HG03460 (cell line): ENCODE results near the gene GCN1.
A peak's percentile ranks its signal among the peaks of the same experiment; 100 is the strongest.

ENCODE experiments used
- ATAC-seq: cut with Tn5 transposase; IDR thresholded peaks from one replicate; pipeline ENCODE4 v1.9.1; 2021; ENCODE audit not compliant: unreplicated experiment

Gene GCN1

DNA sequence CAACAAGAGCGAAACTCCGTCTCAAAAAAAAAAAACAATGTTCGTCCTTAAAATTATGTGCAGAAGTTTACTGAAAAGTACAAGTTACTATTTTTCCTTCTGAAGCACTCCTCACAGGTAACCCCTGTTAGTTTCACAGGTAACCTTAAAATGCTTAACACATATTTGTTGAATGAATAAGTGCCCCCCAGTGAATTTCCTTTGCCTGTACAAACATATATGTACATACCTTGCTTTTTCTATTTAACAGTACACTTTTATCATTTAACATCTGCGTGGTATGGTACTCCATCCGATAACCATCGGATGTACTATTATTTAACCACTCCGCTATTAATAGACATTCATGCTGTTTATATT lies 76.6 kb downstream of the GCN1 start:
- ATAC-seq: no peak

DNA sequence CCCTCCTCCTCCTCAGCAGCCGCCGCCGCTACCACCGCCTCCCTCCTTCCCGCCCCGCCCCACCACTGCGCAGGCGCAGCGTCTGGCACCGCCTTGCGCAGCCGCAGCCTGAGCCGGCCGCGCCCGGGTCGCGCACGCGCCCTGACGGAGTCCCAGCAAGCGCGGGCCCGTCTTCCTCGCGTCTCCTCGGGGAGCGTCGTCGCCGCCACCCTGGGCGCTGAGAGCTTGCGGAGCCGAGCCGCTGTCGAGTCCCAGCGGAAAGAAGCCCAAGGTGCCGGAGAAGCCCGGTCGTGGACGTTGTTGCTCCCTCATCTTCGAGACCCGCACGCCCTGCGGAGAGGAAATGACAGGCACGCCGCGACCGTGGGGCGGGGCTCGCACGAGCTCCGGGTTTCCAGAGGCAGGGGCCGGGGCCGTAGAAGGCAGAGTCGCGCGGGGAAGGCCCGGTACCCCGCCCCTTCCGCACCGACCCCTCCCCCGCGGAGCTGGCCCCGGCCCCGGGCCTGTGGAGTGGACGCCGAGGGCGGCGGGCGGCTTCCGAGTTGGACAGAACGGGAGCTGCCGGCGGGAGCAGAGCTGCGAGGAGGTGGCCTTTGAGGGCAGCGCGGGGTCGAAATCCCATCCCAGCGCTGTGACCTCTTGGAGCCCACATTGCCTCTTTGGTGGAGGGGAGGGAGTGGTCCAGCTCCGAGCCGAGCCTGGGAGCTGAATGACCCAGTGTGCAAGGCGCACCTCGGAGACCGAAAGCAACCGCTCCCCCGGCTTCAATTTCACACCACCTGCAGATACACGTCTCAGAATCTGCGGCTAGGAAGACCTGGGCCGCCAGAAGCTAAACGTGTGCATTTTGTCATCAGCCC lies 77.5 kb downstream of the GCN1 start:
- ATAC-seq: peak; percentile 36

DNA sequence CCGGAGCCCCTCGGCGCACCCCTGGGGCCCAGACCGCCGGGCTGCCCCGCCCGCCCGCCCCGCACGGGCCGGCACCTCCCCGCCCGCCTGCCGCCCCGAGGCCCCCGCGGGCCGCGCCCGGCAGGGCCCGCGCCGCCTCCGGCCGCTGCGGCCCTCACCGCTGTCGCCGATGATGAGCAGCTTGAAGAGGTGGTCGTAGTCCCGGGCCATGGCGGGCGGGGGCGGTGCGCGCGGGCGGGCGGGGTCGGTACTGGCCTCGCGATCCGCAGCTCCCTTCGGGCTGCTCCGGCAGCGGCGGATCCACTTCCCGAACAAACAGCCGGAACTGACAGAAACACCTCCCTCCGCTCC lies 78.1 kb downstream of the GCN1 start, which contains the start of gene RAB35:
Gene RAB35, minus strand, starts transcription at position 313 of the 351 bp plus-strand sequence. Its CDS starts 103 bp downstream, at position 210.
- no peak for ATAC-seq

DNA sequence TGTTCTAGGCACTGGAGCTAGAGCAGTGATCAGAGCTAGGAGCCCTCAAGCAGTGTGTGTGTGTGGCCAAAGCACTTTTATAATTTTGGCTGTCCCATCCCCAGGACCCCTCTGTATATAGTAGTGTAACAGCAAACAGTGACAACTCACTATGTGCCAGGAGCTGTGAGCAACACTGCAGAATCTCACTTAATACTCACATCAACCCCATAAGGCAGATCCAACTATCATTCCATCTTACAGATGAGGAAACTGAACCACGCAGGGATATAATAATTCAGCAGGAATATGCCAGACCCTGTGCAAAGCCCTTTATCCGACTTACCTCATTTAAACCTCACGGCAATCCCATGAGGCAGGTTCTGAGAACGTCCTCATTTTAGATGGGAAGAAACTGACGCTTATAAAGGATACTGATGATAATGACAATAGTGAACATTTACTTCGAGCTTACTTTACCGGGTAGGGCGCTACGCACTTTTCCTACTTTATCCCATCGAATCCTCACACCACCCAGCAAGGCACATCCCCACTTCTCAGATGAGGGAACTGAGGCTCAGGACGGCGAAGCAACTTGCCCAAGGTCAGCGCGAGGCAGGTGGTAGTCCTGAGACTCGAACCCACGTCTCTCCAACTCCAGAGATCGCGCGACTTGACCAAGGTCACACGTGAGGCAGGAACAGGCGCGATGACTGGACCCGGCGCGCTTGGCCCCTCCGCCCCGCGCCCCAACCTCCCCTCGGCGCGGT lies 78.6 kb downstream of the GCN1 start:
- ATAC-seq: peak; percentile 3

DNA sequence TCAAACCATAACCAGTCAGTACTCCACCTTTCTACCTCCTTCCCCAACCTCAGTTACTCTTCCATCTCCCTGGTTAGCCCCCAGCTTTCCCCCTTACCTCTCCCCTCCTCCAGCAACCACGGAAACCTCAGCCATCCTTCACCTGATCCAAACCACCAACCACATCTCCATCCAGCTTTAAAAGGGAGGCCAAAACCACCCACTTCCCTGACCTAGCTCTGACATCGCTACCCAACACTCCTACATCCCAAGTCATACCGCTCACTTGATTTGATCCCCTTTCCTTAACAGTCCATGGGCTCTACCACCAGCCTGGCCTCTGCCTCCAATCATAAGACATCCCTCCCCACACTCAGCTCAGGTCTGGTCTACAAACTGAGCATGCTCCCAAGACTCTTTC lies 79.4 kb downstream of the GCN1 start:
- ATAC-seq: no peak

DNA sequence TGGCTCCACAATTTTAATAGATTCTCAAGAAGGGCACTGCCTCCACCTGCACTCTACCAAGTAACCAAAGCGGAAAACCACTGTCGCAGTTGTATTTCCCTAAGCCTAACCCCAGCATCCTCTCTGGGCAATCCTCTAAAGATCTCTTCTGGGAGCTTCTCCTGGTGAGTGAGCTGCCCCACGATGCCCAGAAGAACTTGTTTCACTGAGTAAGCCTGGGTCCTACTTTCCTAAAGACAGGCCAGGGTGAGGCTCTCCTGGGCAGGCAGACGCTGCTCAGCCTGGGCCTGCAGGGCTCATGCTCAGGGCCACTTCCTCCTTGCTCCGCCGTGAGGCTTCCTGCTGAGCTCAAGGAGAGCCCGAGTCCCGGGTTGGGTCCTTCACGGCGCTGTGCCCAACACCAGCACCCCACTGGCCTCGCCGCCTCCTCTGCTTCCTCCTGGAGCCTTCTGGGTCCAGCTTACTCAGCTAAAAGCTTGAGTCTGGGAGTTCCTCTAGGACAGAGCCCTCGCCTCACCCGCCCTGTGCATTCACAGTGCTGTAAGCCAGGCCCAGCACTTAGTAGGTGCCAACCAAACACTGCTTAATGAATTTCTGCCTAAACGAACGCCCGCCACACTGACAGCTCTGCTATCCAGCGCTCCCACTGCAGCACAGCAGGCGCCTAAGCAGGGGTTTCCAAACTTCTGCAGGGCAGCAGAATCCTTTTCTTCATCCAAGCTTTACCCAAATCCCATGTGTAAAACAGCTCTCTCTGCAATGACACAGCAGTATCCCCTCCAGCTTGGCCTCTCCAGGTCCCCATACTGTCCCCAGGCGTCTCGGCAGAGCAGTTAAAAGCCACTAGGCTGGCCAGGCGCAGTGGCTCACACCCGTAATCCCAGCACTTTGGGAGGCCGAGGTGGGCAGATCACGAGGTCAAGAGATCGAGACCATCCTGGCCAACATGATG lies 83.7 kb downstream of the GCN1 start:
- peak; percentile 60 for ATAC-seq

DNA sequence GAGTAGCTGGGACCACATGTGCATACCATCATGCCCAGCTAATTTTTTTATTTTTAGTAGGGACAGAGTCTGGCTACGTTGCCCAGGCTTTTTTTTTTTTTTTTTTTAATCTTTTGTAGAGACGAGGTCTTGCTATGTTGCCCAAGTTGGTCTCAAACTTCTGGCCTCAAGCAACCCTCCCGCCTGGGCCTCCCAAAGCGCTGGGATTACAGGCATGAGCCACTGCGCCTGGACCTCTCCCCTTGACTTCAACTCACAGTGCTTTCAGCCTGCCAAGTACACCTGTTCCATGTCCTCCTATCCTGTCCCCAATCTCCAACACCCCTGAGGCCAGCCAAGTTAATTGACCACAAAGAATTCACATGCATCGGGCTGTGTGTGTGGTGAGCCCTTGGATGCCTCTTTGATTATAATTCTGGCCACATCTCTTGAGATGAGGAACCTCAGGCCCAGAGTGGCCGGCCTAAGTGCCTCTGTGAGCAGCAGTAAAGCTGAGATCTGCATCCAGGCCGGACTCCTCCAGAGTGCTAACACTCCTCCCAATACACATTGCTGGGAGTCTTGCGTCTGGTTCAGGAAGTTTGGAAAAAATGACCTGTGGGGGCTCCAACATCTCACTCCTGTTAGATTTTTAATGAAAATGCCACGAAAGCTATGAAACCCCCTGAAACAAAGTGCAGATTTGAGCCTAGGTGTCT lies 84.8 kb downstream of the GCN1 start:
- ATAC-seq: no peak

DNA sequence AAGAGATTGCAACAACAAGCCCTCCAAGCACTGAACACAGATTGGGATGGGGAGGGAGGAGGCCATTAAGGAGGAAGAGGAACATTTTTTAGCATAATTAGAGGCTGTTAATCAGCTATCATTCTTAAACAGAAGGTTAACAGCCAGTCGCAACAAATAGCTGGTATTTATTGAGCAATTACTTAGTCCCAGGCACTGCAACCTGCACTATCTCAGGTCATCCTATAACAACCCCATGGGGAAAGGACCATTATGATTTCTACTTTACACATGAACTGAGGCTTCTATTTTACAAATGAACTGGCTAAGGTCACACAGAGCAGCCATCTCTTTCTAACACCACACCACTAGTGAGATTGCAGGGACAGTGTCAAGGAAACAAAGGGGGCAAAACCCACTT lies 88.4 kb downstream of the GCN1 start:
- no peak for ATAC-seq

DNA sequence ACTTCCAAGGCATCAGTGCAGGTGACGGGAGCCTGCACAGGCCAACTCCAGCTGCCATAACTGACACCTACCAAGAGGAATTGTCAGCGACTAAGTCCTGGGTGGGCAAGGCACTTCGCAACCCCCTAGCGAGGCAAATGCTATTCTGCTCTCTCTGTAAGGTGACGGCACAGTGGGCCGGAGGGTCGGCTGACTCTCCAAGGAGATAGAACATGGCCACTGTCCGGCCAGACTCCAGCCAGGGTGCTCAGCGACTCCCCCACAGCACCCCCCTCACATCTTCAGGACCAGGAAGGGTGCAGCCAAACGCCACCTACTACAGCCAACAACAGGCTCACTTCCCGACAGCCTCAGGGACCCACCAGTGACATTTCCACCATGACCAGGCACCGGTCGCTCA lies 91.1 kb downstream of the GCN1 start:
- ATAC-seq: no peak

DNA sequence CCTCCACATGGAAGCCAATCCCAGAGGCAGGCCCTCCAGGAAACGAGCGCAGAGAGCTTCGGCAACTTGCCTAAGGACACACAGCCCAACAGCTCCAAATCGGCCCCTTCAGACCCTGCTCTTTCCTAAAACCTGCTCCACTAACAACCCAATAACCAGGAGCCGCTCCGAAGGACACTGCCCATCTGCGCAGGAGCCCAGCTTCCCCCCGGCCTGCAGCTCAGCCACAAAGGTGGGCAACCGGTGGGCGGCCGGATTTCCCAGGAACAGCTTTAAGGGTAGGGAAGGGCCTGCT lies 91.5 kb downstream of the GCN1 start:
- no peak for ATAC-seq

DNA sequence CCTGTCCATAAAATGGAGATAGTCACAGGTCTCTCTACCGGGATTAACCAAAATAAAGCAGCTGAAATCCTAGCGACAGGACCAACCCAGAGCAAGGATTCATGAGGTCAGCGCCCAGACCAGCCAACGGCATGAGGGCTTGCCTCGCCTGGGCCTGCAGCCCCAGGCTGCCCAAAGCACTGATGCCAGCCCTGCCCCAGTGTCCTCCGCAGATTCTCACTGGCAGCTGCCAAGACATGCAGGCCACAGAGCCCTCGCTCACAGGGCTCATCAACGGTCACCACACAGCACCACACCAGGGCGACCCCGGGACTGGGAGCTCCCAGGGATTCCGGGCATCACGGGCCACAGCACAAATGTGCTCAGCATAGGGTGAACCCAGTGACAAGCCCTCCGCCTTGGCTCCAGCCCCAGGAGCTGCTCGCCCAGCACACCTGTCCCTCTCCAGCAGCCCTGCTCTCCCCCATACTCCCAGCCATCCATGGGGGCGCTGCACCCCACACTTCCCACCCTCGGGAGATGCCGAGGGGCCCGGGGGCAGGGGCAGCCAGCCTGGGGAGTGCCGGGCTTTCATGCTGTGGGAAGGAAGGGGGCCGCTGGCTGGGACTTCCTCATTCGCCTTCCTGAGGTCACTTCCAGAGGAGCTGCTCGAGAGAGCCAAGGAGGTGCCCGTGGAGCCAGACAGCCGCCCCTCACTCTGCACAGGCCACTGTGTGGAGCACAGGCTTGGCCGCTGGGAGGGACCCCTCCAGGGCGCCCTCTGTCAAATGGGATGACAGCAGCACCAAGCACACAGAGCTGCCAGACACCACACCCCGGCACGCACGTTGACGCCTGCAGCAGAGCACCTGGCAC lies 92.1 kb downstream of the GCN1 start:
- no peak for ATAC-seq

DNA sequence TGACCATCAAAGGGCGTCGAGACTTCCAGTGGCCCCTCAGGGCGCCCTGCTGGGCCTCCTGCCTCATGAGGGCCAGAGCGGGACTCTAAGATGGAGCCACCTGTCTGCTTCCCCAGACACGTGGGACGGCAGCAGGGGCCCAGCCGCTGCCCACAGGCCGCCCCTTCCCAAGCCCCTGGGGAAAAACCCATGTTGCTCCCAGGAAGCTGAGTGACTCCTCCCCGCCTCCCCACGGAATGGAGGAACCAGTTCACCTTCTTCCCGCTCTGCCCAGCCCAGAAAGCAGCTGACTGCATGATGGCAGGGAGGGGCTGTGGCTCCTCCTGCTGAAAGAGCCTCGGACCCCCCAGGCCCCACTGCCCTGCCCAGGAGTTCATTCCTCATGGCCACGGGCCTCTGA lies 92.9 kb downstream of the GCN1 start:
- no peak for ATAC-seq

DNA sequence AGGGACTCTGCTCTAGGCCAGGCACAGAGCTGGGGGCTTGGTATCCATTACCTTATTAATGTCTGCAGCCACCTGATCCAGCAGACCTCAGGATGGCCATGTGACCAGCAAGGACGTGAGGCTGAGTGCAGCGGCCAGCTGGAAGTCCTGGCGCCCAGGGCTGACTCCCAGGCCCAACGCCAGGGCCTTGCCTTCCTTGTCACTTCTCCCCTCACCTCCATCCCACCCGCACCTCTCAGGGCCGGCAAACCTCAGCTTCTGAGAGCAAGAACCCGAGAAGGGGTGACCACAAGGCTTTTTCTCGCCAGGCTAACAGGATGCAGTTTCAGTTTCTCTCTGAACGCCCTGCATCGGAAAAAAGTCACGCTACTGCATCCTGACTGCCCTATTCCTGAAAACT lies 93.3 kb downstream of the GCN1 start:
- no peak for ATAC-seq

DNA sequence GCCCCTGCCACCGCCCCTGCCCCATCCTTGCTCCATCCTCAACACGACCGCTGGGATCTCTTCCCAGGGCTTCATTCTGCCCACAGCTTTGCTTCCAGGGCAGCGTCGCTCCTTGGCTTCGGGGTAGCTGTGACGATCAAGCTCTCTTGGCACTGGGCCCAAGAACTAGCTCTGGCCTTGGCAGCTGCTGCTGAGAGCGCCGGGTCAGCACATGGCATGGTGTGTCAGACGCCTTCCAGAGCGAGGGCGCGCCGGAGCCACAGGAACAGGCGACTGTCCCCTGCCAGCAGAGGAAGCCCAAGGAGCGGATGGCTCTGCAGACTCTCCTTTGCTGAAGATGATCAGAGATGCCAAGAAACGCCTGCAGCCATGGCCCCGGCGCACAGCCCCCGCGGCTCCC lies 93.9 kb downstream of the GCN1 start:
- no peak for ATAC-seq

DNA sequence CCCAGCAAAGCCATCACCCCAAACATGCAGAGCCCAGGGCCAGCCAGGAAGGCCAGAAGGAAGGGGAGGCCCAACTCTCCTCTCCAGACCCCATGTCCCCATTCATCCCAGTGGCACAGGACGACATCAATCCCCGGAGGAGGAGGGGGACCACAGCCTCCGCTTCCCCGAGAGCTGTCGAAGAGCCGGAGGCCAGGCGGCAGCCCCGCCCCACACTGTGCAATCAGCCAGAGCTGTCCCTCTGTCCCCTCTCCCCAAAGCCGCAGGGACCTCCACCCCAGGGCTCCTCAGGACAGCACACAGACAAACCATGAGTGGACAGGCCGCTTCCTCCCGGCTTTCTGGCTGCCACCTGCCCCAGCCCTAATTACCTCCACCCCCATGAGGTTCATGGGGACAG lies 94.8 kb downstream of the GCN1 start:
- ATAC-seq: no peak

DNA sequence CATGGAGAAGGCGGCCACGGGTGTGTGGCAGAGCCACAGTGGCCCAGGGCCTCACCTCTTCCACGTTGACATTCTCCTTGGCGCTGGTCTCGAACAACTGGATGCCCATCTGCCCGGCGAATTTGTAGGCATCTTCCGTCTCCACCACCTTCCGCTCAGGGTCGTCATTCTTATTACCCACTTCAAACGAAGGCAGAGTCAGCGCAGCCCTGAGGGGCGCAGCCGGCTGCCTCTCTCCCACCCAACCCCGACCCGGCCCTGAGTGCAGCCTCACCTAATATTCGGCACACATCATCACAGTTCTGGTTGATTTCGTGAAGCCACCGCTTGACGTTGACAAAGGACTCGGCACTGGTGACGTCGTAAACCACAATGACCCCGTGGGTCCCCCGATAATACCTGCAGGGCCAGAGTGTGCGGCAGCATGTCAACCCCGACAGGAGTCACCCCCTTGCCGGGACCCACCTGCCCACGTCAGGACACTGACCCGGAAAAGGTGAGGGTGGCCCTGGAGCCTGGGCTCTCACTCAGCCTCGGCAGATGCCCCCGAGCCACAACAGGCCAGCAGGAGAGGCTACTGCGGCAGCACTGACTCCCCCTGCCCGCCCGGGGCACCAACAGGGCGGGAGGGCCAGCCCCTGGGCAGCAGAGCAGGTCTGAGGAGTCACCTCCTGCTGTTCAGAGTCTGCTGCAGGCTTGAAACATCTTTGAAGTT lies 95.6 kb downstream of the GCN1 start:
- no peak for ATAC-seq

DNA sequence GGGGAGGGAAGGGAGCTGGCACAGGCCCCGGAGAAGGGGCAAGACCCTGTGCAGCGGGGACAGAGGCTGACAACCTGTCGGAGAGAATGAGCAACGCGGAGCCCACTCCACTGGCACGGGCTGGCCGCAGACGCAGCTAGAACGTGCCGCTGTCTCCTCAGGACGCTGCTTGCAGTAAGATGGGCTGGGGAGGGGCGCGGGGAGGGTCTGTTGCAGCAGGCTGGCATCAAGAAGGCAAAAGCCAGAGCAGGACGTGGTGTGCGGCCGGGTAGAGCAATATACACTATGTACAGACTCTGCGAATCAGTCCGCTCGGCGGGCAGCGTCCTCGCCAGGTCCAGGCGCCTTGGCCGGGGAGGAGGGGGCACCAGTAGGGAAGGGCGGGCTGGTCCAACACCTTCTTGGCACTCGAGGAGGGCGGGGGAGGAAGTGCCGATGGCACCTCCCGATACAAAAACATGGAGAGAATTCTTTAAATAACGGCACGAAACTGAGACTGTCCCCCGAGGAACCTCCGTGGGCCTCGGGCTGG lies 97.8 kb downstream of the GCN1 start:
- no peak for ATAC-seq

DNA sequence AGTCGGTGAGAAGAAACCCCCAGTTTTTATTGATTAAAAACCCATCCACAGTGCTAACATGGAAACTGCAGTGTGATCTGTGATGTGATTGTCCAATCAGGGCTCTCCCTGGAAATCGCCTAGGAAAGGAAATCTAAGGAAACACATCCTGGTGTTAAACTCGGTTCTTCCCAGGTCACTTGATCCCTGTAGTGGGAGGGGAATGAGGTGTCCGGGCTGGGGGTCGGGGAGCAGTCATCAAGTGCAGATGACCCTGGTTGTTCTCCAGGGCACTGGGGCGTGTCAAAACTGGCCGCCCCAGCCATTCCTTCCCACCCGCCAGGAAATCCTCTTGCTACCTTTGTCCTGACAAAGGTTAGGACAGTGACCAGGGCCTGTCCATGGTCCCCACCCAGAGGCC lies 98.8 kb downstream of the GCN1 start:
- no peak for ATAC-seq

DNA sequence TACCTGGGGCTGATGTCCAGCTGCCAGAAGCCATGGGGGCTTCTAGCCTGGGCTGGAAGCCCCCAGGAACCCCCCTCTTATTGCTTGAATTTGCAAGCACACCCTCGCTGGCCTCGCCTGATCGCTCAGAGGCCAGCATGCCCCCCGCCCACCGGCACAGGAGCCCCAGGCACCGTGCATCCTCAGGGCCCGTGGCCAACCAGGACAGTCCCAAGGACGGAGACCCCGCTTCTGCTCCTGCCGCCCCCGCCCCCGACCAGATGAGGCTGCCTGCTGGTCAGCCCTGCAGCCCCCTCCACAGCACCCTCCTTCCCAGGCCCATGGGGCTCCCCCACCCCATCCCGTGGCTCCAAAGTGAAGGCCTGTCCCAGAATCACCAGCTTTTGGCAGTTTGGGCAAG lies 99.2 kb downstream of the GCN1 start:
- ATAC-seq: no peak
